WTC11 (cell line): Measurements from ENCODE around the gene LGI4. TPM values are rescaled to one million over a fixed set of nuclear protein-coding genes. Genes with fewer than 3 reads are reported as not detected.

Source experiments
- ATAC-seq: fragments of 200-7000 bp; cut with Tn5 transposase; 2 replicates; pipeline ENCODE4 v1.10.0; 2021; ENCODE audit warnings: mild to moderate bottlenecking, moderate library complexity
- CTCF ChIA-PET: fragments of 300-600 bp; sonication (Branson Sonifier 250); formaldehyde crosslinking; loops from one replicate; lab custom pipeline; 2021; ENCODE audit warnings: antibody characterized with exemption; lab: Charles Lee
- POLR2A ChIA-PET: fragments of 350-600 bp; sonication (Branson Sonifier 250); formaldehyde crosslinking; loops from one replicate; lab custom pipeline; 2021; ENCODE audit warnings: antibody characterized with exemption; lab: Charles Lee
- DNase-seq: peaks from one replicate; pipeline ENCODE4 v3.0.0; 2021; ENCODE audit warnings: low spot score
- H3K27ac Mint-ChIP-seq: 2 replicates; pipeline ENCODE4 v1.8.0; 2021; ENCODE audit warnings: mixed read lengths
- H3K27me3 Mint-ChIP-seq: 2 replicates; pipeline ENCODE4 v1.8.0; 2021; ENCODE audit warnings: low read depth, mild to moderate bottlenecking, moderate library complexity, mixed read lengths
- H3K36me3 Mint-ChIP-seq: 2 replicates; pipeline ENCODE4 v1.8.0; 2021; ENCODE audit warnings: mixed read lengths
- H3K4me1 Mint-ChIP-seq: 2 replicates; pipeline ENCODE4 v1.8.0; 2022; ENCODE audit warnings: mixed read lengths
- H3K4me3 Mint-ChIP-seq: 2 replicates; pipeline ENCODE4 v1.8.0; 2021; ENCODE audit warnings: mild to moderate bottlenecking, moderate library complexity, mixed read lengths
- H3K9me3 Mint-ChIP-seq: 2 replicates; pipeline ENCODE4 v1.8.0; 2021; ENCODE audit warnings: mixed read lengths
- ELF4 ChIP-seq: sonication (generic); formaldehyde crosslinking; IDR thresholded peaks from 2 replicates; pipeline ENCODE4 v1.8.1; 2022; ENCODE audit warnings: low read depth, mild to moderate bottlenecking, moderate library complexity, missing genetic modification reagents
- EMX1 ChIP-seq: fragments of 250-450 bp; sonication (Bioruptor Pico); IDR thresholded peaks from 2 replicates; pipeline ENCODE4 v1.8.0; 2021; ENCODE audit warnings: mild to moderate bottlenecking
- ESRRA ChIP-seq: sonication (generic); formaldehyde crosslinking; IDR thresholded peaks from 2 replicates; pipeline ENCODE4 v1.8.1; 2022; ENCODE audit warnings: mild to moderate bottlenecking, missing genetic modification reagents, borderline replicate concordance
- GRHL2 ChIP-seq: fragments of 250-450 bp; sonication (Bioruptor Pico); IDR thresholded peaks from 2 replicates; pipeline ENCODE4 v1.8.0; 2022; ENCODE audit warnings: mild to moderate bottlenecking, moderate library complexity; ENCODE audit not compliant: insufficient replicate concordance, severe bottlenecking
- GTF2I ChIP-seq: fragments of 250-450 bp; sonication (Bioruptor Pico); conservative IDR thresholded peaks from 2 replicates; pipeline ENCODE4 v1.4.0; 2021; ENCODE audit warnings: mild to moderate bottlenecking
- IRF2 ChIP-seq: sonication (generic); formaldehyde crosslinking; IDR thresholded peaks from 2 replicates; pipeline ENCODE4 v1.8.0; 2022; ENCODE audit warnings: low read depth, missing genetic modification reagents, borderline replicate concordance
- MXD4 ChIP-seq: fragments of 250-450 bp; sonication (Bioruptor Pico); IDR thresholded peaks from 2 replicates; pipeline ENCODE4 v1.8.0; 2021; ENCODE audit warnings: mild to moderate bottlenecking, moderate library complexity, borderline replicate concordance
- NFE2L1 ChIP-seq: sonication (generic); formaldehyde crosslinking; IDR thresholded peaks from 2 replicates; pipeline ENCODE4 v1.8.1; 2023; ENCODE audit warnings: missing genetic modification reagents
- NFYB ChIP-seq: sonication (generic); formaldehyde crosslinking; conservative IDR thresholded peaks from 2 replicates; pipeline ENCODE4 v1.8.0; 2022; ENCODE audit warnings: low read depth, missing genetic modification reagents
- NR2C2 ChIP-seq: sonication (generic); formaldehyde crosslinking; IDR thresholded peaks from 2 replicates; pipeline ENCODE4 v1.8.0; 2022; ENCODE audit warnings: mild to moderate bottlenecking, missing genetic modification reagents
- PRDM15 ChIP-seq: sonication (generic); formaldehyde crosslinking; IDR thresholded peaks from 2 replicates; pipeline ENCODE4 v1.8.0; 2022; ENCODE audit warnings: missing genetic modification reagents
- SOX15 ChIP-seq: fragments of 250-450 bp; sonication (Bioruptor Pico); IDR thresholded peaks from 2 replicates; pipeline ENCODE4 v1.9.0; 2021; ENCODE audit warnings: mild to moderate bottlenecking
- TCF7 ChIP-seq: sonication (generic); formaldehyde crosslinking; IDR thresholded peaks from 2 replicates; pipeline ENCODE4 v1.8.0; 2022; ENCODE audit warnings: mild to moderate bottlenecking, low read depth, missing genetic modification reagents, moderate library complexity
- TEAD1 ChIP-seq: sonication (generic); formaldehyde crosslinking; IDR thresholded peaks from 2 replicates; pipeline ENCODE4 v1.8.0; 2022; ENCODE audit warnings: mild to moderate bottlenecking, missing genetic modification reagents
- ZNF317 ChIP-seq: sonication (generic); formaldehyde crosslinking; IDR thresholded peaks from 2 replicates; pipeline ENCODE4 v1.8.1; 2023; ENCODE audit warnings: low read depth, mild to moderate bottlenecking, moderate library complexity, missing genetic modification reagents, borderline replicate concordance
- ZNF396 ChIP-seq: fragments of 250-450 bp; sonication (Bioruptor Pico); IDR thresholded peaks from 2 replicates; pipeline ENCODE4 v1.8.0; 2021; ENCODE audit warnings: mild to moderate bottlenecking, moderate library complexity, borderline replicate concordance
- total RNA-seq: library from RNA; stranded (reverse); gene quantifications from 3 replicates; pipeline ENCODE4 v1.2.3, GENCODE V29; 2021
- TF ChIP-seq, protein P1 (sequence below): sonication (generic); formaldehyde crosslinking; IDR thresholded peaks from 2 replicates; pipeline ENCODE4 v1.8.0; 2023; ENCODE audit warnings: missing genetic modification reagents
- TF ChIP-seq, protein P2 (sequence below): sonication (generic); formaldehyde crosslinking; IDR thresholded peaks from 2 replicates; pipeline ENCODE4 v1.8.1; 2022; ENCODE audit warnings: low read depth, mild to moderate bottlenecking, moderate library complexity, missing genetic modification reagents, borderline replicate concordance
- TF ChIP-seq, protein P3 (sequence below): fragments of 250-450 bp; sonication (Bioruptor Pico); IDR thresholded peaks from 2 replicates; pipeline ENCODE4 v1.8.0; 2021; ENCODE audit warnings: mild to moderate bottlenecking
- TF ChIP-seq, protein P4 (sequence below): sonication (generic); formaldehyde crosslinking; IDR thresholded peaks from 2 replicates; pipeline ENCODE4 v1.8.0; 2022; ENCODE audit warnings: mild to moderate bottlenecking, missing genetic modification reagents
- TF ChIP-seq, protein P5 (sequence below): sonication (generic); formaldehyde crosslinking; IDR thresholded peaks from 2 replicates; pipeline ENCODE4 v1.8.0; 2022; ENCODE audit warnings: mild to moderate bottlenecking, missing genetic modification reagents

The LGI4 gene
- total RNA-seq, 1 experiment from 2014 or later = 14.2 TPM

- TF ChIP-seq, protein P1, sequence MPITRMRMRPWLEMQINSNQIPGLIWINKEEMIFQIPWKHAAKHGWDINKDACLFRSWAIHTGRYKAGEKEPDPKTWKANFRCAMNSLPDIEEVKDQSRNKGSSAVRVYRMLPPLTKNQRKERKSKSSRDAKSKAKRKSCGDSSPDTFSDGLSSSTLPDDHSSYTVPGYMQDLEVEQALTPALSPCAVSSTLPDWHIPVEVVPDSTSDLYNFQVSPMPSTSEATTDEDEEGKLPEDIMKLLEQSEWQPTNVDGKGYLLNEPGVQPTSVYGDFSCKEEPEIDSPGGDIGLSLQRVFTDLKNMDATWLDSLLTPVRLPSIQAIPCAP (CRISPR knock-in tag) = no peak
- TF ChIP-seq NFE2L1 (CRISPR knock-in tag) (no peak), TEAD1 (CRISPR knock-in tag) (no peak)
- TF ChIP-seq, protein P2, sequence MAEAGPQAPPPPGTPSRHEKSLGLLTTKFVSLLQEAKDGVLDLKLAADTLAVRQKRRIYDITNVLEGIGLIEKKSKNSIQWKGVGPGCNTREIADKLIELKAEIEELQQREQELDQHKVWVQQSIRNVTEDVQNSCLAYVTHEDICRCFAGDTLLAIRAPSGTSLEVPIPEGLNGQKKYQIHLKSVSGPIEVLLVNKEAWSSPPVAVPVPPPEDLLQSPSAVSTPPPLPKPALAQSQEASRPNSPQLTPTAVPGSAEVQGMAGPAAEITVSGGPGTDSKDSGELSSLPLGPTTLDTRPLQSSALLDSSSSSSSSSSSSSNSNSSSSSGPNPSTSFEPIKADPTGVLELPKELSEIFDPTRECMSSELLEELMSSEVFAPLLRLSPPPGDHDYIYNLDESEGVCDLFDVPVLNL (CRISPR knock-in tag) = no peak
- CTCF ChIA-PET = interaction anchor here (0.5 kb wide), 1 partner anchor 59 kb away, joined by 3 read pairs; the partner anchor contains the start of gene FAM187B
- H3K27ac Mint-ChIP-seq = peak overlapping the region; percentile 28; the same call in 1 of the 2 replicates
- no peaks in the 10 kb centered on the region for H3K27me3 Mint-ChIP-seq
- POLR2A ChIA-PET = no interaction called here
- ATAC-seq (no peak), DNase-seq (no peak)
- H3K4me1 Mint-ChIP-seq = no peaks in the 10 kb centered on the region
- peaks cover 21% of the 10 kb centered on the region for H3K9me3 Mint-ChIP-seq
- no peak overlapping the region for H3K4me3 Mint-ChIP-seq
- peaks cover 35% of the 10 kb centered on the region for H3K36me3 Mint-ChIP-seq
Measured at GRCh38 chr19:35169221-35169995, 34.5 kb upstream of the LGI4 start.

DNA sequence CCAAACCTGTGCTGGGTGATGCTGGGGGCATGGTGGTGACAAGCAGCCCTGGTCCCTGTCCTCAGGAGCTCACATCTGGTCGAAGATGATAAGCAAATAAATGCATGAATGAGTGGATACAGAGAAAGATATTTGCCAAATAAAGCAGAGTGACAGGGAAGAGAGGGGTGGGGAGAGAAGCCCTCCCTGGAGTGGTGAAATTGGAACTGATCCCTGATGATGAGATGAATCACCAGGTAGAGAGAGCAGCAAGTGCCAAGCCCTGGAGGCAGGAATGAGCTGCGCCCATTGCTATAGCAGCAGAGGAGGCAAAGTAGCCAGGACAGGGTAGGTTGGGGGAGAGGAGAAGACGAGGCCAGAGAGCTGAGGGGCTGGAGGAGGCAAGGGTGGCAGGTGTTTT lies 33.3 kb upstream of the LGI4 start:
- Mint-ChIP-seq H3K4me3 (no peak overlapping the region), H3K4me1 (no peaks in the 10 kb centered on the region), H3K9me3 (peaks cover 29% of the 10 kb centered on the region), H3K36me3 (peaks cover 47% of the 10 kb centered on the region), H3K27ac (no peak overlapping the region), H3K27me3 (no peaks in the 10 kb centered on the region)
- no peak for DNase-seq
- TF ChIP-seq ZNF396 (no peak), TCF7 (CRISPR knock-in tag) (no peak), GRHL2 (no peak), NR2C2 (CRISPR knock-in tag) (no peak)
- ChIA-PET POLR2A (no interaction called here), CTCF (interaction anchor here (0.7 kb wide), 1 partner anchor 297 kb away, joined by 3 read pairs; no protein-coding TSS in a partner anchor)
- no peak for ATAC-seq

DNA sequence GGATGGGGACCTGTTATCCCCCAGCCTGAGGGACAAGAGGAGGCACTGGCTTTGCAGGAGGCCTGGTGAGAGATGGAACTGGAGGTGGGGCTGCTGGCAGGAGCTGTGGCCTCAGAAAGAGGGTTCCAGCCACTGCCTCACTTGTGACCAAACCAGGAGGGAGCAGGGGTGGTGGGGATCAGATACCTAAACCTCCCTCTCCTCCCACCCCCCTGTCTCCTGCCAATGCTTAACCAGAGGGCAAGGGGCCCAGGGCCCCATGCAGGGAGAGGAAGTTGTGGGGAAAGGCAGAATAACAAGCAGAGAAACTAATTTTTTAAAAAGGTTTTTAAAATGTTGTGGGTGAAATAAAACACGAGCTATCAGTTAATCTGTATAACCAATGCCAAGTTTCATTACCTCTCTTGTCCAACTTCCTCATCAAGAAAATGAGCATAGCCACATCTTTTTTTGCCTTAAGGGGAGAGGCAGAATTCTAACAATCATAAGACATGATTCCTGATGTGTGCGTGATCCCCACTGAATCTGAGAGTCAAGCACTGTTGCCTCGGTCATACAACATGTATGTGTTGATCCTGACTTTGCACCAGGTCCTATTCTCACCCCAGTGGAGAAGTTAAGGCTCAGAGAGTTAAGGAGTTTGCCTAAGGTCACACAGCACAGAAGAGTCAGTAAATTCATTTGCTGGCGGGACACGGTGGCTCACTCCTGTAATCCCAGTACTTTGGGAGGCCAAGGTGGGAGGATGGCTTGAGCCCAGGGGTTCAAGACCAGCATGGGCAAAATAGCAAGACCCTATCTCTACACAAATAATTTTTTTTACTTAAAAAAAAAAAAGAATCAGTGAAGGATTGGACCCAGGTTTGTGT lies 32.6 kb upstream of the LGI4 start:
- Mint-ChIP-seq H3K36me3 (peaks cover 54% of the 10 kb centered on the region), H3K27ac (0 out of 2 replicates have a peak overlapping the region, but pooled peaks have one; percentile 24), H3K9me3 (peaks cover 31% of the 10 kb centered on the region), H3K4me3 (no peak overlapping the region), H3K27me3 (no peaks in the 10 kb centered on the region; the same call in 1 of the 2 replicates), H3K4me1 (no peaks in the 10 kb centered on the region)
- CTCF ChIA-PET = no interaction called here
- DNase-seq = no peak
- POLR2A ChIA-PET = no interaction called here
- no peak for ATAC-seq
- TF ChIP-seq GTF2I (CRISPR knock-in tag) = no peak
- TF ChIP-seq ELF4 = no peak
- TF ChIP-seq, protein P3, sequence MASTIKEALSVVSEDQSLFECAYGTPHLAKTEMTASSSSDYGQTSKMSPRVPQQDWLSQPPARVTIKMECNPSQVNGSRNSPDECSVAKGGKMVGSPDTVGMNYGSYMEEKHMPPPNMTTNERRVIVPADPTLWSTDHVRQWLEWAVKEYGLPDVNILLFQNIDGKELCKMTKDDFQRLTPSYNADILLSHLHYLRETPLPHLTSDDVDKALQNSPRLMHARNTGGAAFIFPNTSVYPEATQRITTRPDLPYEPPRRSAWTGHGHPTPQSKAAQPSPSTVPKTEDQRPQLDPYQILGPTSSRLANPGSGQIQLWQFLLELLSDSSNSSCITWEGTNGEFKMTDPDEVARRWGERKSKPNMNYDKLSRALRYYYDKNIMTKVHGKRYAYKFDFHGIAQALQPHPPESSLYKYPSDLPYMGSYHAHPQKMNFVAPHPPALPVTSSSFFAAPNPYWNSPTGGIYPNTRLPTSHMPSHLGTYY (CRISPR knock-in tag) = no peak
- no peak for TF ChIP-seq MXD4 (CRISPR knock-in tag)
- no peak for TF ChIP-seq NFYB (CRISPR knock-in tag)
- TF ChIP-seq IRF2 (CRISPR knock-in tag) = no peak
- TF ChIP-seq PRDM15 (CRISPR knock-in tag) = no peak
- TF ChIP-seq, protein P4, sequence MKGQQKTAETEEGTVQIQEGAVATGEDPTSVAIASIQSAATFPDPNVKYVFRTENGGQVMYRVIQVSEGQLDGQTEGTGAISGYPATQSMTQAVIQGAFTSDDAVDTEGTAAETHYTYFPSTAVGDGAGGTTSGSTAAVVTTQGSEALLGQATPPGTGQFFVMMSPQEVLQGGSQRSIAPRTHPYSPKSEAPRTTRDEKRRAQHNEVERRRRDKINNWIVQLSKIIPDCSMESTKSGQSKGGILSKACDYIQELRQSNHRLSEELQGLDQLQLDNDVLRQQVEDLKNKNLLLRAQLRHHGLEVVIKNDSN (CRISPR knock-in tag) = no peak
- TF ChIP-seq ESRRA = no peak
- TF ChIP-seq SOX15 (CRISPR knock-in tag) = no peak
- no peak for TF ChIP-seq EMX1 (CRISPR knock-in tag)
- TF ChIP-seq, protein P5, sequence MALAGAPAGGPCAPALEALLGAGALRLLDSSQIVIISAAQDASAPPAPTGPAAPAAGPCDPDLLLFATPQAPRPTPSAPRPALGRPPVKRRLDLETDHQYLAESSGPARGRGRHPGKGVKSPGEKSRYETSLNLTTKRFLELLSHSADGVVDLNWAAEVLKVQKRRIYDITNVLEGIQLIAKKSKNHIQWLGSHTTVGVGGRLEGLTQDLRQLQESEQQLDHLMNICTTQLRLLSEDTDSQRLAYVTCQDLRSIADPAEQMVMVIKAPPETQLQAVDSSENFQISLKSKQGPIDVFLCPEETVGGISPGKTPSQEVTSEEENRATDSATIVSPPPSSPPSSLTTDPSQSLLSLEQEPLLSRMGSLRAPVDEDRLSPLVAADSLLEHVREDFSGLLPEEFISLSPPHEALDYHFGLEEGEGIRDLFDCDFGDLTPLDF = no peak
- TF ChIP-seq TEAD1 (CRISPR knock-in tag) = no peak
- TF ChIP-seq ZNF317 (CRISPR knock-in tag) = no peak
- no peak for TF ChIP-seq TCF7 (CRISPR knock-in tag)
